ENCODE data around the gene CCDC185. TPM values are rescaled to one million over a fixed set of nuclear protein-coding genes. Genes with fewer than 3 reads are reported as not detected.

The CCDC185 gene
- not detected for total RNA-seq
- not detected for total RNA-seq (2013)

DNA sequence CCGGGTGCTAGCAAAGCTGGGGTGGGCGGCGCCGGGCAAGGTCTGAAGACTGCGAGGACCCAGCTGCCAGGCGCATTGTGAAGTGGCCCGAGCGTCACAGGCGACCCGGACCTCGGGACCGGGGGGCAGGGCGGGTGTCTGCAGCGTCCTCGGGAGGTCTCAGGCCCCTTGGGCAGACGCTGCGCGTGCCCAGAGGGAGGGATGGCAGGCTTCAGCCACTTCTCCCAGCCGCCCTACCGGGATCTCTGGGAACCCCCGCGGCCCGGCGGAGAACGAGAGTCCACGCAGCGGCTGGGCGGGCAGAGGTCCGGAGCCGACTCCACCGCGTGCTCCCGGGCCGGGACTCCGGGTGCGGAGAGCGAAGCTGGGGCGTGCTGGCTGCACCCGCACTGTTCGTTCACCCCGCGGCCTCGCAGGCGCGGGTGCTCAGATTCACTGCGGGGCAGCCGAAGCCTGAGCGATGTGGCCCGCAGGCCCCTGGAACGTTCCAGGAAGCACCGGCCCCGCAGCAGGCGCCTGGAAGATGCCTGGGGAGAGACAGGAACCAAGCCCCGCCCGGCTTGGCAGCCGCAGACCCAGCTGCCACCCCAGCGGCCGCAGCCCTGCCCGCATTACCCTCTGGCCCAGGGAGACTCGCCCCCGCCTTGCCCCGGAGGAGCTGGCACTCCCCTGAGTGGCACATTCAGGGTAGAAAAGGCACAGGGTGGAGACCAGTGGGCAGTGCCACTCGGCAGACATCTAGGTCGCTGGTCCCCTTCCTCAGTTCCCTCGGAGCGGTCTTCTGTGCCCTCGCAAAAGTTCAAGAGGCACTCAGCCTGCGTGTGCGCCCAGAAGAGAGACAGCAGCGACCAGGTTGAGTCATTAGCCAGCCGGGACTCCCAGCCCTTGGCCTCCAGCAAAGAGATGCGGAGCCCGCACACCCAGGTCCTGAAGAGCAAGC lies at the start of gene CCDC185:
TSS of gene CCDC185 (plus strand) at position 141 of the 940 bp plus-strand sequence. CDS start at position 202, 61 bp downstream.
- no peaks in the 10 kb centered on the region for H3K36me3 Mint-ChIP-seq
- ATAC-seq (no peak), DNase-seq (no peak)
- H3K36me3 ChIP-seq (ENCODE audit: control insufficient read depth, insufficient read depth, low read length): no peaks in the 10 kb centered on the region
- no peaks in the 10 kb centered on the region for H3K9me3 ChIP-seq (ENCODE audit: control insufficient read depth, insufficient read depth, low read length)
- H3K27me3 ChIP-seq (ENCODE audit: control insufficient read depth, insufficient read depth, low read length): peaks cover 6% of the 10 kb centered on the region
- no peaks in the 10 kb centered on the region for H3K9me3 Mint-ChIP-seq
- no peaks in the 10 kb centered on the region for H3K4me1 Mint-ChIP-seq
- TF ChIP-seq CTCF (IDR thresholded peaks at IDR 0.05): no peak
- H3K4me3 Mint-ChIP-seq: no peak within 1 kb of the TSS
- no peak within 1 kb of the TSS for H3K27ac Mint-ChIP-seq
- peaks cover 24 to 28% of the 10 kb centered on the region in 2 donors for H3K27me3 Mint-ChIP-seq (ENCODE audit: low read depth in 2 of 2)
- no peak within 1 kb of the TSS for H3K4me3 ChIP-seq (ENCODE audit: low read length)
- H3K4me1 ChIP-seq (ENCODE audit: control insufficient read depth, insufficient read depth, low read length): no peaks in the 10 kb centered on the region
- intact Hi-C loops (cut with micrococcal nuclease): no loop called here
- WGBS (ENCODE audit: insufficient coverage): 17% methylated on average over 73 of the region's 73 CpGs
- no peak within 1 kb of the TSS for H3K27ac ChIP-seq (ENCODE audit: low read length)

- no peak for TF ChIP-seq CTCF (IDR thresholded peaks at IDR 0.05)
Measured at GRCh38 chr1:223343692-223344091, 49.5 kb upstream of the CCDC185 start.

GRCh38 chr1:223344491-223344890 lies 48.7 kb upstream of the CCDC185 start:
- intact Hi-C loops (cut with micrococcal nuclease): no loop called here
- no peaks in the 10 kb centered on the region for H3K36me3 Mint-ChIP-seq
- Histone ChIP-seq H3K27ac (ENCODE audit: low read length) (no peak overlapping the region), H3K27me3 (ENCODE audit: control insufficient read depth, insufficient read depth, low read length) (no peaks in the 10 kb centered on the region), H3K4me3 (ENCODE audit: low read length) (no peak overlapping the region), H3K36me3 (ENCODE audit: control insufficient read depth, insufficient read depth, low read length) (no peaks in the 10 kb centered on the region), H3K9me3 (ENCODE audit: control insufficient read depth, insufficient read depth, low read length) (no peaks in the 10 kb centered on the region), H3K4me1 (ENCODE audit: control insufficient read depth, insufficient read depth, low read length) (no peaks in the 10 kb centered on the region)
- H3K27me3 Mint-ChIP-seq (ENCODE audit: low read depth in 2 of 2): peaks cover 10% of the 10 kb centered on the region in 2 donors
- 93% methylated on average over 6 of the region's 6 CpGs for WGBS (ENCODE audit: insufficient coverage)
- DNase-seq (no peak), ATAC-seq (no peak)
- no peak for TF ChIP-seq CTCF (IDR thresholded peaks at IDR 0.05)
- H3K27ac Mint-ChIP-seq: no peak overlapping the region
- H3K4me3 Mint-ChIP-seq: no peak overlapping the region
- no peaks in the 10 kb centered on the region for H3K4me1 Mint-ChIP-seq
- no peaks in the 10 kb centered on the region for H3K9me3 Mint-ChIP-seq

More at GRCh38 chr1:223343692-223344091, 49.5 kb upstream of the CCDC185 start:
- no peak overlapping the region for H3K27ac Mint-ChIP-seq
- no peak overlapping the region for H3K27ac ChIP-seq (ENCODE audit: low read length)
- no peaks in the 10 kb centered on the region for H3K27me3 ChIP-seq (ENCODE audit: control insufficient read depth, insufficient read depth, low read length)
- intact Hi-C loops (cut with micrococcal nuclease): no loop called here
- H3K9me3 ChIP-seq (ENCODE audit: control insufficient read depth, insufficient read depth, low read length): no peaks in the 10 kb centered on the region
- no peaks in the 10 kb centered on the region for H3K36me3 Mint-ChIP-seq
- peaks cover 10% of the 10 kb centered on the region in 2 donors for H3K27me3 Mint-ChIP-seq (ENCODE audit: low read depth in 2 of 2)
- no peak overlapping the region for H3K4me3 Mint-ChIP-seq
- H3K4me1 Mint-ChIP-seq: no peaks in the 10 kb centered on the region
- ATAC-seq: no peak
- H3K36me3 ChIP-seq (ENCODE audit: control insufficient read depth, insufficient read depth, low read length): no peaks in the 10 kb centered on the region
- 29% methylated on average over 3 of the region's 3 CpGs for WGBS (ENCODE audit: insufficient coverage)
- no peak for DNase-seq
- H3K4me3 ChIP-seq (ENCODE audit: low read length): no peak overlapping the region
- no peaks in the 10 kb centered on the region for H3K9me3 Mint-ChIP-seq
- H3K4me1 ChIP-seq (ENCODE audit: control insufficient read depth, insufficient read depth, low read length): no peaks in the 10 kb centered on the region

Data from natural killer cell (primary cell).